GM18858 (cell line): ENCODE measurements around the gene INTU.
"Not testable (repeated sequence)": the region's sequence is repeated elsewhere in the genome, so short reads cannot be mapped to it uniquely, and the experiment has no call there.

ENCODE experiments used
- ATAC-seq: cut with Tn5 transposase; IDR thresholded peaks from one replicate; pipeline ENCODE4 v1.9.1; 2021; ENCODE audit not compliant: unreplicated experiment

The INTU gene

GRCh38 chr4:127642169-127642568 lies 9.4 kb downstream of the INTU start:
- no peak for ATAC-seq

GRCh38 chr4:127643791-127644190 lies 11.0 kb downstream of the INTU start:
- ATAC-seq, result no peak

GRCh38 chr4:127648061-127648460 lies 15.3 kb downstream of the INTU start:
- ATAC-seq, result no peak

GRCh38 chr4:127655590-127655989 lies 22.8 kb downstream of the INTU start:
- not testable (repeated sequence) for ATAC-seq

GRCh38 chr4:127656047-127656680 lies 23.4 kb downstream of the INTU start:
- no peak for ATAC-seq

- ATAC-seq, result no peak
Observed at GRCh38 chr4:127660284-127660885, 27.6 kb downstream of the INTU start.

GRCh38 chr4:127667116-127667515 lies 34.4 kb downstream of the INTU start:
- no peak for ATAC-seq

- no peak for ATAC-seq
Observed at GRCh38 chr4:127667772-127668171, 35.0 kb downstream of the INTU start.

- ATAC-seq, result no peak
Observed at GRCh38 chr4:127668770-127669169, 36.0 kb downstream of the INTU start.

GRCh38 chr4:127669691-127670090 lies 36.9 kb downstream of the INTU start:
- no peak for ATAC-seq

- no peak for ATAC-seq
Observed at GRCh38 chr4:127672111-127672510, 39.4 kb downstream of the INTU start.

GRCh38 chr4:127685292-127685691 lies 52.5 kb downstream of the INTU start:
- no peak for ATAC-seq

GRCh38 chr4:127686658-127687057 lies 53.9 kb downstream of the INTU start:
- no peak for ATAC-seq

- ATAC-seq, result no peak
Observed at GRCh38 chr4:127687580-127687979, 54.8 kb downstream of the INTU start.

- ATAC-seq, result peak; percentile 100
Observed at GRCh38 chr4:127698789-127699200, 66.0 kb downstream of the INTU start.

GRCh38 chr4:127708985-127709384 lies 76.2 kb downstream of the INTU start:
- no peak for ATAC-seq

- ATAC-seq, result no peak
Observed at GRCh38 chr4:127709456-127709855, 76.7 kb downstream of the INTU start.

- ATAC-seq, result no peak
Observed at GRCh38 chr4:127730142-127730913, 97.6 kb downstream of the INTU start, which contains the start of gene SLC25A31. SLC25A31 (plus strand) TSS chr4:127730400; CDS start chr4:127730546, 146 bp downstream.

GRCh38 chr4:127731406-127731805 lies 98.6 kb downstream of the INTU start:
- no peak for ATAC-seq

- peak; percentile 83 for ATAC-seq
Observed at GRCh38 chr4:127732623-127733328, 100.0 kb downstream of the INTU start.

- ATAC-seq, result no peak
Observed at GRCh38 chr4:127734976-127735375, 102.2 kb downstream of the INTU start.
